Endodermal cell (in vitro differentiated cells): ENCODE results near the gene GTF3C1. TPM values are rescaled to one million over a fixed set of nuclear protein-coding genes. Genes with fewer than 3 reads are reported as not detected.

Source experiments
- DNase-seq: peaks from one replicate; pipeline ENCODE4 v3.0.0-alpha.2; 2017
- H3K27ac ChIP-seq: 2 replicates; pipeline ENCODE4 v1.5.1; 2013; ENCODE audit warnings: mild to moderate bottlenecking, low read depth, low read length, moderate library complexity
- H3K27me3 ChIP-seq: 2 replicates; pipeline ENCODE4 v1.6.1; 2013; ENCODE audit warnings: mild to moderate bottlenecking, low read length, moderate library complexity; ENCODE audit not compliant: insufficient read depth, control insufficient read depth, poor library complexity, severe bottlenecking
- H3K36me3 ChIP-seq: 2 replicates; pipeline ENCODE4 v1.7.0; 2013; ENCODE audit warnings: mild to moderate bottlenecking, low read length, moderate library complexity; ENCODE audit not compliant: control insufficient read depth, insufficient read depth
- H3K4me1 ChIP-seq: one replicate; pipeline ENCODE4 v1.7.0; 2013; ENCODE audit warnings: low read length; ENCODE audit not compliant: control insufficient read depth, insufficient read depth
- H3K4me3 ChIP-seq: 2 replicates; pipeline ENCODE4 v1.5.1; 2013; ENCODE audit warnings: mild to moderate bottlenecking, low read length, moderate library complexity
- H3K9ac ChIP-seq: 2 replicates; pipeline ENCODE4 v1.6.1; 2013; ENCODE audit warnings: mild to moderate bottlenecking, low read length, moderate library complexity; ENCODE audit not compliant: poor library complexity, severe bottlenecking; ENCODE audit errors: extremely low read depth
- H3K9me3 ChIP-seq: 2 replicates; pipeline ENCODE4 v1.6.1; 2013; ENCODE audit warnings: mild to moderate bottlenecking, low read length, moderate library complexity; ENCODE audit not compliant: control insufficient read depth
- H3K27ac Mint-ChIP-seq: 2 replicates; pipeline ENCODE4 v1.8.0; 2020; ENCODE audit warnings: mixed read lengths
- H3K27me3 Mint-ChIP-seq: 2 replicates; pipeline ENCODE4 v1.8.0; 2021; ENCODE audit warnings: mild to moderate bottlenecking, mixed read lengths; ENCODE audit not compliant: insufficient read depth
- H3K36me3 Mint-ChIP-seq: 2 replicates; pipeline ENCODE4 v1.8.0; 2020; ENCODE audit warnings: low read depth, mixed read lengths
- H3K4me1 Mint-ChIP-seq: 2 replicates; pipeline ENCODE4 v1.8.0; 2020; ENCODE audit warnings: mixed read lengths
- H3K4me3 Mint-ChIP-seq: 2 replicates; pipeline ENCODE4 v1.8.0; 2020; ENCODE audit warnings: mild to moderate bottlenecking, moderate library complexity, mixed read lengths
- H3K9me3 Mint-ChIP-seq: 2 replicates; pipeline ENCODE4 v1.8.0; 2020; ENCODE audit warnings: mild to moderate bottlenecking, mixed read lengths
- CTCF ChIP-seq: fragments of 200-600 bp; sonication (generic); conservative IDR thresholded peaks from 2 replicates; pipeline ENCODE4 v1.5.0; 2021; ENCODE audit warnings: antibody characterized with exemption, mild to moderate bottlenecking
- WGBS, 2 experiments: methylation state at CpG; one replicate each; pipeline versions ENCODE4 v1.1.5 to v1.1.7; 2013; ENCODE audit warnings: missing lambda C conversion rate in 2 of 2, mixed read lengths in 1 of 2; ENCODE audit not compliant: insufficient coverage in 1 of 2, insufficient read length in 1 of 2; 5-methylcytosine and 5-hydroxymethylcytosine counted together
- total RNA-seq, 2 donors: library from RNA; stranded (reverse); fragmentation: NEBNext Ultra II Directional in 1 of 2; extraction: Animal tissue kit (Norgen Biotek cat#: 25700) in 1 of 2; gene quantifications; 2 replicates in 1 of 2; 3 replicates in 1 of 2; pipeline ENCODE4 v1.2.1, GENCODE V29; 2021

The GTF3C1 gene
- total RNA-seq, 2 donors from 2014 or later: 138 TPM

- Histone ChIP-seq H3K9ac (no peak overlapping the region), H3K36me3 (no peaks in the 10 kb centered on the region), H3K27me3 (no peaks in the 10 kb centered on the region), H3K4me1 (no peaks in the 10 kb centered on the region), H3K4me3 (no peak overlapping the region), H3K9me3 (peaks cover 28% of the 10 kb centered on the region), H3K27ac (no peak overlapping the region)
- 80 to 92% methylated on average over 1 of the region's 1 CpG for WGBS, 2 experiments
- no peak overlapping the region for H3K27ac Mint-ChIP-seq
- H3K9me3 Mint-ChIP-seq: peaks cover 24% of the 10 kb centered on the region
- H3K4me3 Mint-ChIP-seq: no peak overlapping the region
- DNase-seq: no peak
- no peaks in the 10 kb centered on the region for H3K4me1 Mint-ChIP-seq
- TF ChIP-seq CTCF: no peak
- no peaks in the 10 kb centered on the region for H3K36me3 Mint-ChIP-seq
- H3K27me3 Mint-ChIP-seq: peaks cover 1% of the 10 kb centered on the region
These were observed 123.8 kb downstream of the GTF3C1 start for GRCh38 chr16:27425961-27426360.

- no peaks in the 10 kb centered on the region for H3K4me1 ChIP-seq
- WGBS, 2 experiments: 90 to 91% methylated on average over 7 to 10 of the region's 10 CpGs
- TF ChIP-seq CTCF: no peak
- no peak overlapping the region for H3K4me3 ChIP-seq
- H3K27me3 ChIP-seq: no peaks in the 10 kb centered on the region
- H3K9ac ChIP-seq: no peak overlapping the region
- Mint-ChIP-seq H3K27ac (no peak overlapping the region), H3K4me3 (no peak overlapping the region), H3K36me3 (no peaks in the 10 kb centered on the region), H3K9me3 (peaks cover 31% of the 10 kb centered on the region), H3K4me1 (no peaks in the 10 kb centered on the region), H3K27me3 (peaks cover 1% of the 10 kb centered on the region)
- no peak overlapping the region for H3K27ac ChIP-seq
- no peaks in the 10 kb centered on the region for H3K36me3 ChIP-seq
- DNase-seq: no peak
- peaks cover 33% of the 10 kb centered on the region for H3K9me3 ChIP-seq
These were observed 124.8 kb downstream of the GTF3C1 start for GRCh38 chr16:27424772-27425498.

- Histone ChIP-seq H3K9ac (no peak overlapping the region), H3K36me3 (no peaks in the 10 kb centered on the region)
- H3K4me1 Mint-ChIP-seq: no peaks in the 10 kb centered on the region
These were observed 127.6 kb downstream of the GTF3C1 start for GRCh38 chr16:27421961-27422740.

More at GRCh38 chr16:27421961-27422740, 127.6 kb downstream of the GTF3C1 start:
- no peak overlapping the region for H3K4me3 ChIP-seq
- Mint-ChIP-seq H3K9me3 (peaks cover 36% of the 10 kb centered on the region), H3K27me3 (peaks cover 1% of the 10 kb centered on the region), H3K36me3 (no peaks in the 10 kb centered on the region), H3K27ac (no peak overlapping the region), H3K4me3 (no peak overlapping the region)
- H3K4me1 ChIP-seq: no peaks in the 10 kb centered on the region
- DNase-seq: no peak
- no peak for TF ChIP-seq CTCF
- H3K9me3 ChIP-seq: peaks cover 33% of the 10 kb centered on the region
- H3K27ac ChIP-seq: no peak overlapping the region
- H3K27me3 ChIP-seq: no peaks in the 10 kb centered on the region
